Neuronal stem cell (in vitro differentiated cells): Measurements from ENCODE around the gene CASQ1.

Experiments used
- DNase-seq: peaks from one replicate; pipeline ENCODE4 v3.0.0-alpha.2; 2013; ENCODE audit warnings: low spot score
- H2AFZ ChIP-seq: one replicate; pipeline ENCODE4 v1.6.1; 2013; ENCODE audit warnings: mild to moderate bottlenecking, low read length, inconsistent platforms
- H2AK5ac ChIP-seq: 2 replicates; pipeline ENCODE4 v1.6.1; 2013; ENCODE audit warnings: low read depth, mild to moderate bottlenecking, inconsistent platforms, low read length, moderate library complexity, mixed read lengths
- H2BK120ac ChIP-seq: 2 replicates; pipeline ENCODE4 v1.6.1; 2013; ENCODE audit warnings: low read depth, mild to moderate bottlenecking, inconsistent platforms, low read length, moderate library complexity, mixed read lengths
- H2BK12ac ChIP-seq: one replicate; pipeline ENCODE4 v1.6.1; 2013; ENCODE audit warnings: low read length, inconsistent platforms
- H2BK15ac ChIP-seq: 2 replicates; pipeline ENCODE4 v1.6.1; 2013; ENCODE audit warnings: mild to moderate bottlenecking, low read length, inconsistent platforms, mixed read lengths
- H2BK5ac ChIP-seq: one replicate; pipeline ENCODE4 v1.6.1; 2013; ENCODE audit warnings: inconsistent platforms, mild to moderate bottlenecking, low read length, moderate library complexity
- H3K14ac ChIP-seq: one replicate; pipeline ENCODE4 v1.6.1; 2013; ENCODE audit warnings: low read length, inconsistent platforms
- H3K18ac ChIP-seq: 2 replicates; pipeline ENCODE4 v1.6.1; 2013; ENCODE audit warnings: low read length, inconsistent platforms
- H3K23ac ChIP-seq: 2 replicates; pipeline ENCODE4 v1.6.1; 2013; ENCODE audit warnings: low read depth, mild to moderate bottlenecking, mixed read lengths, low read length, inconsistent platforms; ENCODE audit not compliant: poor library complexity
- H3K27ac ChIP-seq: replicated peaks from 3 replicates; pipeline ENCODE4 v1.5.1; 2013; ENCODE audit warnings: low read length, inconsistent platforms
- H3K27me3 ChIP-seq, 3 experiments: 2 replicates each; pipeline ENCODE4 v1.6.1; 2013; ENCODE audit warnings: low read length in 3 of 3, mild to moderate bottlenecking in 2 of 3, inconsistent platforms in 1 of 3, low read depth in 1 of 3, mixed read lengths in 1 of 3, moderate library complexity in 1 of 3; ENCODE audit not compliant: control insufficient read depth in 3 of 3, insufficient read depth in 3 of 3
- H3K36me3 ChIP-seq, 2 donors: replicated peaks in 1 of 2; 2 replicates each; pipeline ENCODE4 v1.6.1; 2013; ENCODE audit warnings: low read length in 2 of 2; ENCODE audit not compliant: control insufficient read depth in 2 of 2, insufficient read depth in 2 of 2
- H3K4ac ChIP-seq: 2 replicates; pipeline ENCODE4 v1.6.1; 2013; ENCODE audit warnings: inconsistent platforms, mild to moderate bottlenecking, low read length, moderate library complexity
- H3K4me1 ChIP-seq, 2 donors: 1 replicate in 1 of 2; 2 replicates in 1 of 2; pipeline ENCODE4 v1.6.1; 2013; ENCODE audit warnings: low read length in 2 of 2, low read depth in 1 of 2; ENCODE audit not compliant: control insufficient read depth in 2 of 2, insufficient read depth in 1 of 2
- H3K4me2 ChIP-seq: one replicate; pipeline ENCODE4 v1.6.1; 2013; ENCODE audit warnings: mild to moderate bottlenecking, low read length, inconsistent platforms; ENCODE audit not compliant: insufficient read depth, poor library complexity, severe bottlenecking
- H3K4me3 ChIP-seq, 2 donors: 2 replicates each; pipeline ENCODE4 v1.5.1; 2013; ENCODE audit warnings: low read length in 2 of 2, mild to moderate bottlenecking in 2 of 2, inconsistent platforms in 1 of 2, moderate library complexity in 1 of 2
- H3K79me1 ChIP-seq: one replicate; pipeline ENCODE4 v1.6.1; 2013; ENCODE audit warnings: low read depth, mild to moderate bottlenecking, inconsistent platforms, low read length, moderate library complexity
- H3K9ac ChIP-seq: one replicate; pipeline ENCODE4 v1.6.1; 2013; ENCODE audit warnings: mild to moderate bottlenecking, low read depth, low read length, inconsistent platforms; ENCODE audit not compliant: poor library complexity
- H3K9me3 ChIP-seq, 2 donors: replicated peaks in 1 of 2; 2 replicates each; pipeline versions ENCODE3 to v1.6.1; 2013; ENCODE audit warnings: low read length in 2 of 2, mild to moderate bottlenecking in 2 of 2, inconsistent platforms in 1 of 2, low read depth in 1 of 2, mixed read lengths in 1 of 2, moderate library complexity in 1 of 2; ENCODE audit not compliant: control insufficient read depth in 2 of 2, insufficient read depth in 1 of 2
- H4K8ac ChIP-seq: one replicate; pipeline ENCODE4 v1.6.1; 2013; ENCODE audit warnings: low read depth, mild to moderate bottlenecking, inconsistent platforms, low read length, moderate library complexity
- H4K91ac ChIP-seq: one replicate; pipeline ENCODE4 v1.6.1; 2013; ENCODE audit warnings: low read length, low read depth, mild to moderate bottlenecking, inconsistent platforms; ENCODE audit not compliant: poor library complexity

CASQ1 gene

GRCh38 chr1:160251011-160251410, 60.6 kb downstream of the CASQ1 start:
- no peak for DNase-seq

More at GRCh38 chr1:160251011-160251410, 60.6 kb downstream of the CASQ1 start:
- Histone ChIP-seq H3K79me1 (peaks cover 1% of the 10 kb centered on the region), H2BK15ac (no peak overlapping the region), H2AK5ac (no peak overlapping the region), H3K18ac (no peak overlapping the region), H3K36me3 (peaks cover 0 to 45% of the 10 kb centered on the region in 2 donors), H4K91ac (no peak overlapping the region), H3K27ac (no peak overlapping the region), H3K9me3 (no peaks in the 10 kb centered on the region), H4K8ac (no peak overlapping the region), H3K4me2 (no peak overlapping the region), H3K14ac (no peak overlapping the region), H3K23ac (no peak overlapping the region), H3K4ac (no peak overlapping the region), H3K9ac (no peak overlapping the region), H2BK120ac (no peak overlapping the region), H3K4me1 (no peaks in the 10 kb centered on the region), H2BK12ac (no peak overlapping the region), H3K27me3 (no peaks in the 10 kb centered on the region), H2AFZ (no peak overlapping the region), H2BK5ac (no peak overlapping the region), H3K4me3 (no peak overlapping the region)
